Esophagus muscularis mucosa (tissue), 4 donors: ENCODE measurements around the gene LTF. TPM values are rescaled to one million over a fixed set of nuclear protein-coding genes. Genes with fewer than 3 reads are reported as not detected.

Source experiments
- DNase-seq: peaks from one replicate; pipeline ENCODE4 v3.0.0-alpha.2; 2017; ENCODE audit errors: extremely low spot score
- H3K27ac ChIP-seq, 4 donors: fragments of 200-600 bp; sonication (generic); replicated peaks in 1 of 4; 1 replicate in 3 of 4; 2 replicates in 1 of 4; pipeline ENCODE4 v1.5.1; 2016 to 2019; ENCODE audit warnings: mild to moderate bottlenecking in 1 of 4
- H3K27me3 ChIP-seq, 4 donors: fragments of 200-600 bp; sonication (generic); one replicate each; pipeline versions ENCODE4 v1.5.1 to v1.6.0; 2016 to 2019
- H3K36me3 ChIP-seq, 4 donors: fragments of 200-600 bp; sonication (generic); one replicate each; pipeline ENCODE4 v1.5.1; 2016 to 2019
- H3K4me1 ChIP-seq, 4 donors: fragments of 200-600 bp; sonication (generic); one replicate each; pipeline ENCODE4 v1.5.1; 2016 to 2019
- H3K4me3 ChIP-seq, 4 donors: fragments of 200-600 bp; sonication (generic); 1 replicate in 2 of 4; 2 replicates in 2 of 4; pipeline ENCODE4 v1.5.1; 2016 to 2019; ENCODE audit warnings: mild to moderate bottlenecking in 4 of 4, moderate library complexity in 1 of 4
- H3K9me3 ChIP-seq, 4 donors: fragments of 200-600 bp; sonication (generic); 1 replicate in 3 of 4; 2 replicates in 1 of 4; pipeline ENCODE4 v1.5.1; 2016 to 2019
- CTCF ChIP-seq, 3 experiments: fragments of 200-600 bp in 2 of 3; fragments of 450-650 bp in 1 of 3; sonication (generic) in 2 of 3; IDR thresholded peaks; one replicate each; pipeline ENCODE4 v1.5.1; 2017 to 2019; ENCODE audit warnings: antibody characterized with exemption in 3 of 3, mild to moderate bottlenecking in 2 of 3, moderate library complexity in 1 of 3
- EP300 ChIP-seq: sonication (generic); formaldehyde crosslinking; IDR thresholded peaks from one replicate; pipeline ENCODE4 v1.6.1; 2017; ENCODE audit warnings: antibody characterized with exemption
- POLR2A ChIP-seq: fragments of 450-650 bp; IDR thresholded peaks from one replicate; pipeline ENCODE4 v1.6.1; 2017; ENCODE audit warnings: antibody characterized with exemption, moderate library complexity, mild to moderate bottlenecking, low read depth
- POLR2AphosphoS5 ChIP-seq, 2 donors: sonication (generic); formaldehyde crosslinking; IDR thresholded peaks; one replicate each; pipeline ENCODE4 v1.6.1; 2017; ENCODE audit warnings: antibody characterized with exemption in 2 of 2
- WGBS: methylation state at CpG from one replicate; pipeline ENCODE4 v1.1.5; 2018; 5-methylcytosine and 5-hydroxymethylcytosine counted together
- intact Hi-C: fragments of 100-400 bp; cut with DNase I; formaldehyde crosslinking; loops from one replicate; pipeline ENCODE4 v1.15.1; 2023
- total RNA-seq, 4 donors: library from RNA; depleted of rRNA; stranded (reverse); fragments of >200 nt; gene quantifications; one replicate each; pipeline versions ENCODE4 v1.1.0 to v1.2.1, GENCODE V29; 2016

The LTF gene
- total RNA-seq, 4 donors from 2014 or later: 0.45 to 1.7 (median 0.87) TPM

DNA sequence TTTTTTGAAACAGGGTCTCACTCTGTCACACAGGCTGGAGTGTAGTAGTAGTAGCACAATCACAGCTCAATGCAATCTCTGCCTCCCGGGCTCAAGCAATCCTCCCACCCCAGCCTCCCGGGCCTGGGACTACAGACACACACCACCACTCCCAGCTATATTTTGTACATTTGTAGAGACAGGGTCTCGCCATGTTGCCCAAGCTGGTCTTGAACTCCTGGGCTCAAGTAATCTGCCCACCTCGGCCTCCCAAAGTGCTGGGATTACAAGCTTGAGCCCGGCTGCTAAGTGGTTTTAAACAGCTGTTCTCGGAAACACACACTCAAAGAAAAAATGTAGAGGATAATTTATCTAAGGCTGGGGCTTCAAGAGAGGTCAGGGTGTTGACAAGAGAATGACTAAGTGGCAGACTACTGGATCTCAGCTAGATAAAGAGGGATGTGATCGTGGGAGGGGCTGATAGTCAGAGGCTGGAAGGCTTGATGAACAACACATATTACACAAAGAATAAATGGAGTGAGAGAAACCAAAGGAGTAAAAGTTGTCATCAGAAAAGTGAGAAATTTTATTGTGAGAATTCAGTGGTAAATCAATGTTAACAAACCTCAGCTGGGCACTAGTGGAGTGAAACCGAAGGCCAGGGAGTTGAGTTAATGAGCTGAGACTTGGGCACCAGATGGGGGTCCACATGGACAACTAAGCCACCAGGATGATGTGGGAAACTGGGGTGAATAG, 64.5 kb downstream of the LTF start:
- intact Hi-C loops: no loop called here
- WGBS: 50% methylated on average over 8 of the region's 8 CpGs
- no peak for DNase-seq
- Histone ChIP-seq H3K27me3 (peaks cover 0 to 4% (median 0%) of the 10 kb centered on the region in 4 donors), H3K27ac (no peak overlapping the region), H3K4me3 (no peak overlapping the region), H3K9me3 (no peaks in the 10 kb centered on the region), H3K4me1 (peaks cover 0 to 3% (median 0%) of the 10 kb centered on the region in 4 donors), H3K36me3 (no peaks in the 10 kb centered on the region)
- TF ChIP-seq POLR2AphosphoS5 (IDR thresholded peaks at IDR 0.05) (no peak), EP300 (no peak), POLR2A (no peak), CTCF (IDR thresholded peaks at IDR 0.05) (no peak)

DNA sequence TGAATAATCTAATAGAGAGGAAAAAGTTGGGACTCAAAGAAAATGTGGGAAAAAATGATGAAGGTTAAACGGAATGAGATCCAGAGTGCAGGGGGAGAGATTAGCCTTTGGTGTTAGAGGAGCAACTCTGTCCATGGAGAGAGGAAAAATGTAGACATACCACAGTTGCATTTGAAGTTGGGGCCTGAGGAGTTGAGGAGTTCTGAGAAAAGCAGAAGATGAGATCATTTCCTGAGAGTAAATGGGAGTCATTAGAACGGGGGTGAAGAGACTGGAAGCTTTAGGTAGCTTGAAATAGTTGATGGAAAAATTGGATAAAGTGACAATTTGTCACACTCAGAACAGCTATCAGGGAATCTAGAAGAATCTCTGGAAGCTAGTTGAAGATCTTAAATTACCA, 65.1 kb downstream of the LTF start:
- DNase-seq: no peak
- H3K27ac ChIP-seq: no peak overlapping the region
- H3K36me3 ChIP-seq: no peaks in the 10 kb centered on the region
- peaks cover 0 to 4% (median 0%) of the 10 kb centered on the region in 4 donors for H3K27me3 ChIP-seq
- TF ChIP-seq EP300 (no peak), POLR2AphosphoS5 (IDR thresholded peaks at IDR 0.05) (no peak), POLR2A (no peak), CTCF (IDR thresholded peaks at IDR 0.05) (no peak)
- no peaks in the 10 kb centered on the region for H3K9me3 ChIP-seq
- intact Hi-C loops: no loop called here
- peaks cover 0 to 2% (median 0%) of the 10 kb centered on the region in 4 donors for H3K4me1 ChIP-seq
- WGBS: 57% methylated on average over 2 of the region's 2 CpGs
- H3K4me3 ChIP-seq: no peak overlapping the region

DNA sequence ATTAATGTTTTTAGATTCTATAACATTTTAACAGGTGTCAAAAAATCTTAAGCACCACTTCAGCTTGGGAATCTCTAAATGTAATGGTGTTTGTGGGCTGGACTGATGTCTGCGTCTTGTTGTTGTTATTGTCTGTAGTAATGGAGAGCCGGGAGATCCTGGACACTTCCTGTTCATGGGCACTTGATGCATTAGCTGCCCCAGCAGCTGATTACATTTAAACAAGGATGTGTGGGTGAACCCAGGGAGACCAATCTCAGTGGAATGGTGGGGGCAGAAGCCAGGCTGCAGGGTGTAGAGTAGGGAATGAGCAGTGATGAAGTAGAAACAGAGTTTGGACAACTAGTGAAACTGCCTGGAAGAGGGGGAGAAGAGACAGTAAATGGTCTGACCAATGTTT, 65.6 kb downstream of the LTF start:
- no peak overlapping the region for H3K27ac ChIP-seq
- DNase-seq: no peak
- H3K4me1 ChIP-seq: no peaks in the 10 kb centered on the region
- WGBS: 62% methylated on average over 2 of the region's 2 CpGs
- no peak overlapping the region for H3K4me3 ChIP-seq
- intact Hi-C loops: no loop called here
- H3K9me3 ChIP-seq: no peaks in the 10 kb centered on the region
- H3K36me3 ChIP-seq: no peaks in the 10 kb centered on the region
- TF ChIP-seq POLR2AphosphoS5 (IDR thresholded peaks at IDR 0.05) (no peak), CTCF (IDR thresholded peaks at IDR 0.05) (no peak), EP300 (no peak), POLR2A (no peak)
- peaks cover 0 to 4% (median 0%) of the 10 kb centered on the region in 4 donors for H3K27me3 ChIP-seq

GRCh38 chr3:46398186-46398955, 66.3 kb downstream of the LTF start:
- 88% methylated on average over 6 of the region's 6 CpGs for WGBS
- TF ChIP-seq POLR2AphosphoS5 (IDR thresholded peaks at IDR 0.05): no peak
- TF ChIP-seq EP300: no peak
- TF ChIP-seq POLR2A: no peak
- TF ChIP-seq CTCF (IDR thresholded peaks at IDR 0.05): no peak

More at GRCh38 chr3:46398186-46398955, 66.3 kb downstream of the LTF start:
- DNase-seq: no peak
- no peak overlapping the region for H3K27ac ChIP-seq
- H3K4me1 ChIP-seq: no peaks in the 10 kb centered on the region
- no peak overlapping the region for H3K4me3 ChIP-seq
- H3K9me3 ChIP-seq: no peaks in the 10 kb centered on the region
- no peaks in the 10 kb centered on the region for H3K36me3 ChIP-seq
- intact Hi-C loops: no loop called here
- H3K27me3 ChIP-seq: peaks cover 0 to under 1% (median 0%) of the 10 kb centered on the region in 4 donors
